ENCODE data around the gene KCNMA1.

GRCh38 chr10:77511498-77512218 lies 126.0 kb downstream of the KCNMA1 start:
- no peak for TF ChIP-seq YY1 (IDR thresholded peaks at IDR 0.05; ENCODE audit: insufficient read depth, insufficient read length)
- no peak for TF ChIP-seq ZNF274 (IDR thresholded peaks at IDR 0.05; ENCODE audit: low read depth, low read length)

Measured in NT2/D1 (cell line).